Chondrocyte (in vitro differentiated cells): Measurements from ENCODE around the gene CLEC11A. TPM values are rescaled to one million over a fixed set of nuclear protein-coding genes. Genes with fewer than 3 reads are reported as not detected.

Experiments
- DNase-seq: peaks from one replicate; pipeline ENCODE4 v3.0.0; 2021; ENCODE audit warnings: mixed read lengths, low spot score
- H3K27ac Mint-ChIP-seq: one replicate; pipeline ENCODE4 v1.8.0; 2021; ENCODE audit warnings: mild to moderate bottlenecking, moderate library complexity, mixed read lengths; ENCODE audit not compliant: unreplicated experiment
- H3K27me3 Mint-ChIP-seq: 2 replicates; pipeline ENCODE4 v1.8.0; 2021; ENCODE audit warnings: low read depth, mixed read lengths
- H3K36me3 Mint-ChIP-seq: 2 replicates; pipeline ENCODE4 v1.8.0; 2021; ENCODE audit warnings: low read depth, mixed read lengths
- H3K4me1 Mint-ChIP-seq: 2 replicates; pipeline ENCODE4 v1.8.0; 2021; ENCODE audit warnings: low read depth, mild to moderate bottlenecking, mixed read lengths
- H3K4me3 Mint-ChIP-seq: one replicate; pipeline ENCODE4 v1.8.0; 2021; ENCODE audit warnings: mild to moderate bottlenecking, moderate library complexity, mixed read lengths; ENCODE audit not compliant: unreplicated experiment
- H3K9me3 Mint-ChIP-seq: 2 replicates; pipeline ENCODE4 v1.8.0; 2021; ENCODE audit warnings: low read depth, mixed read lengths
- total RNA-seq: library from RNA; stranded (reverse); gene quantifications from 3 replicates; pipeline ENCODE4 v1.2.1, GENCODE V29; 2021
- TF ChIP-seq, protein P1 (sequence below): fragments of 200-600 bp; sonication (generic); IDR thresholded peaks from 2 replicates; pipeline ENCODE4 v1.5.0; 2021; ENCODE audit warnings: antibody characterized with exemption, mild to moderate bottlenecking, moderate library complexity

The CLEC11A gene
- total RNA-seq, 1 donor from 2014 or later, result 5.1 TPM

DNA sequence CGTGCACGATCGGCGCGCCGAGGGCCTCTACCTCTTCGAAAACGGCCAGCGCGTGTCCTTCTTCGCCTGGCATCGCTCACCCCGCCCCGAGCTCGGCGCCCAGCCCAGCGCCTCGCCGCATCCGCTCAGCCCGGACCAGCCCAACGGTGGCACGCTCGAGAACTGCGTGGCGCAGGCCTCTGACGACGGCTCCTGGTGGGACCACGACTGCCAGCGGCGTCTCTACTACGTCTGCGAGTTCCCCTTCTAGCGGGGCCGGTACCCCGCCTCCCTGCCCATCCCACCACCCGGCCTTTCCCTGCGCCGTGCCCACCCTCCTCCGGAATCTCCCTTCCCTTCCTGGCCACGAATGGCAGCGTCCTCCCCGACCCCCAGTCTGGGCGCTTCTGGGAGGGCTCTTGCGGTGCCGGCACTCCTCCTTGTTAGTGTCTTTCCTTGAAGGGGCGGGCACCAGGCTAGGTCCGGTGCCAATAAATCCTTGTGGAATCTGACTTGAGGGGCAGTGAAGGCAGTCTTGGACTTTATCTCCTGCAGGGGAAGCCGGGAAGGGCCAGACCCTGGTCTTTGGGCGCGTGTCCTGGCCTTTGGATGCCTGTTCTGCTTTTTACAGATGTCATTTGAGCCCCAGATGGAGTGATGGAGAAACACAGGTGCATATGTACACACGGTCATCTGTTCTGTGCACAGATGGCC, 2.2 kb downstream of the CLEC11A start:
- DNase-seq, result no peak
- Mint-ChIP-seq H3K27ac (peak overlapping the region; percentile 63), H3K36me3 (no peaks in the 10 kb centered on the region), H3K27me3 (peaks cover 9% of the 10 kb centered on the region), H3K4me3 (peak overlapping the region; percentile 86), H3K9me3 (no peaks in the 10 kb centered on the region), H3K4me1 (peaks cover 16% of the 10 kb centered on the region)
- TF ChIP-seq, protein P1, sequence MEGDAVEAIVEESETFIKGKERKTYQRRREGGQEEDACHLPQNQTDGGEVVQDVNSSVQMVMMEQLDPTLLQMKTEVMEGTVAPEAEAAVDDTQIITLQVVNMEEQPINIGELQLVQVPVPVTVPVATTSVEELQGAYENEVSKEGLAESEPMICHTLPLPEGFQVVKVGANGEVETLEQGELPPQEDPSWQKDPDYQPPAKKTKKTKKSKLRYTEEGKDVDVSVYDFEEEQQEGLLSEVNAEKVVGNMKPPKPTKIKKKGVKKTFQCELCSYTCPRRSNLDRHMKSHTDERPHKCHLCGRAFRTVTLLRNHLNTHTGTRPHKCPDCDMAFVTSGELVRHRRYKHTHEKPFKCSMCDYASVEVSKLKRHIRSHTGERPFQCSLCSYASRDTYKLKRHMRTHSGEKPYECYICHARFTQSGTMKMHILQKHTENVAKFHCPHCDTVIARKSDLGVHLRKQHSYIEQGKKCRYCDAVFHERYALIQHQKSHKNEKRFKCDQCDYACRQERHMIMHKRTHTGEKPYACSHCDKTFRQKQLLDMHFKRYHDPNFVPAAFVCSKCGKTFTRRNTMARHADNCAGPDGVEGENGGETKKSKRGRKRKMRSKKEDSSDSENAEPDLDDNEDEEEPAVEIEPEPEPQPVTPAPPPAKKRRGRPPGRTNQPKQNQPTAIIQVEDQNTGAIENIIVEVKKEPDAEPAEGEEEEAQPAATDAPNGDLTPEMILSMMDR, result no peak

DNA sequence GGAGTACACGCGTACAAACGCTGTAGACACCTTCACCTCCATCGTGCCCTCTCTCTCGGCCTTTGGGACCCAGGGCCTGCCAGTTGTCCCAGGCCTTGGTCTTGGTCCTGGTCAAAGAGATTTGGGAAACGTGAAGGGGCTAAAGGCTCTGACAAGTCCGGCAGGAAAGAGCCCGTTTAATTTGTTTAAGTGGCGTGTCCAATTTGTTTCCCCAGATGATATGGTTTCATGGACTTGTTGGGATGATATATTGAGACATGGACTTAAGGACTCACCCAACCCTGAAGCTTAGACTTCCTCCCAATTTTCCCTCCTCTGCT, 2.7 kb downstream of the CLEC11A start:
- H3K36me3 Mint-ChIP-seq, result no peaks in the 10 kb centered on the region
- H3K9me3 Mint-ChIP-seq, result no peaks in the 10 kb centered on the region
- H3K4me3 Mint-ChIP-seq, result peak overlapping the region; percentile 86
- H3K4me1 Mint-ChIP-seq, result peaks cover 14% of the 10 kb centered on the region
- DNase-seq, result no peak
- H3K27ac Mint-ChIP-seq, result no peak overlapping the region
- TF ChIP-seq, protein P1, result no peak
- peaks cover 5% of the 10 kb centered on the region for H3K27me3 Mint-ChIP-seq

DNA sequence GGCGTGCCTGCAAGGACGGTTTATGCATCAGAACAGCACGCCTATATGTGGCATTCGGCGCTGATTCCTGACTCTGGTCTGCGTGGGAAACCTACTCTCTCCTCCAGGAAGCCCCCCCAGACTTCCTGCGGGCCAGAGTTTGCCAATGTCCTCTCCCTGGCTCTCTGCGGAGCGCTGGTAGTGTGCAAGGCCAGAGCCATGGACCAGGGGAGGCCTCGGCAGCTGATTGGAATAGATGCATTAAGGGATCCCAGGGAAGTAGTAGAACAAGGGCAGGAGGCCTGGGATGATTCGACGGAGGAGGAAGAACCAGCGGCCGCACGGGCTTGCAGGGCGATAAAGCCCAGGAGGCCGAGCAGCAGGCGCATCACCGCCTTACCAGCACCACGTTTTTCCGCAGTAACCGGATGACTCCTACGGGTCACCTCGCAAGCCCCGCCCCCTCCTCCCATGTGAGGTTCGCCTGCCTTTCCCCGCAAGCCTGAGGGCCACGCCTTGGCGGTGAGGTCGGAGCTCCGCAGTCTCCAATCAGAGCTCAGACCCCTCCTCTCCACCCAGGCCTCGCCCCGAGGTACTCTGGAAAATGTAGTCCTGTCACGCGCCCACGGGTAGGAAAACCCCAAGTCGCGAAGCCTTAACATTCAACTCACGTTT, 5.0 kb downstream of the CLEC11A start:
- Mint-ChIP-seq H3K4me3 (peak overlapping the region; percentile 35), H3K27me3 (peaks cover 7% of the 10 kb centered on the region), H3K9me3 (no peaks in the 10 kb centered on the region), H3K27ac (no peak overlapping the region), H3K4me1 (peaks cover 11% of the 10 kb centered on the region), H3K36me3 (no peaks in the 10 kb centered on the region)
- TF ChIP-seq, protein P1, result no peak
- no peak for DNase-seq

DNA sequence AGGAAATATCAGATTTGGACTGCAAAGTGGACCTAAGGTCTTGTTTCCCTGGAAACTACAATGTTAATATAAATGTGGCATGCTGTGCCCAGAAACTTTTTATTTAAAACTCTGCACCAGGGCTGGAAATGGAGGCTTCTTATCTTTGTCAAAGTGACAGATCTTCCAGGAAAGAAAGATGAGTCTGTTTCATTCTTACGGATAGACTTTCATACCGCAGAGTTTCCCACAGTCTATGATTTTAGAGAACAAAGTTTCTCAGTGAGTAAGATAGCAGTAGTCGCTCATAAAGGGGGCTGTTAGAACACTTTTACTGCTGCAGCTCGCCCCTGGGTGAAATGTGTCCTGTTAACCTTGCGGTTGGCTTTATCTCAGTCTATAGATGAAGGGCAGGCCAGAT, 6.7 kb downstream of the CLEC11A start:
- Mint-ChIP-seq H3K27ac (no peak overlapping the region), H3K36me3 (no peaks in the 10 kb centered on the region), H3K4me1 (peaks cover 3% of the 10 kb centered on the region), H3K4me3 (no peak overlapping the region), H3K9me3 (no peaks in the 10 kb centered on the region), H3K27me3 (peaks cover 13% of the 10 kb centered on the region)
- DNase-seq, result no peak
- TF ChIP-seq, protein P1, result no peak

DNA sequence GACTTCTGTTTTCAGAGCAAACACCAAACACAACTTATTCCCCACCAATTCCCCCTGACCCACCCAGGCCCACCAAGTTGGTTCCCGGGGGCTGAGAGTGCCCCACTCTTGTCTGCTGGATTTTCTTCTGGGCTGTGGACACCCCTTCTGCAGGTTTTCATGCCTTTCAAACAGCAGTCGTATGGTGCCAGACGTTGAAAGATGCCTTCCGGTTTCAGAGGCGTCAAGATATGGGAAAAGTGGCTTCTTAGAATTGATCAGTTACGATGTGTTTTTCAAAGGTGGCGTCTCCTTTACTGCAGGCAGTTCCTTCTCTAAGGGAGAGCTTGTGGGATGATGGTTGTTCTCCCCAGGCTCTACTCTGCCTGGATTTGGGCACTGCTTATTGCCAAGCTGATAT, 12.7 kb downstream of the CLEC11A start:
- H3K36me3 Mint-ChIP-seq, result no peaks in the 10 kb centered on the region
- DNase-seq, result no peak
- TF ChIP-seq, protein P1, result no peak

More for the DNA sequence above, 12.7 kb downstream of the CLEC11A start:
- H3K4me3 Mint-ChIP-seq, result no peak overlapping the region
- H3K27ac Mint-ChIP-seq, result no peak overlapping the region
- no peaks in the 10 kb centered on the region for H3K9me3 Mint-ChIP-seq
- peaks cover 46% of the 10 kb centered on the region for H3K27me3 Mint-ChIP-seq
- no peaks in the 10 kb centered on the region for H3K4me1 Mint-ChIP-seq
